PC-9 (cell line): ENCODE measurements around the gene DNAH11.

ENCODE experiments used
- EZH2 ChIP-seq: fragments of 200-600 bp; sonication (generic); IDR thresholded peaks from 2 replicates; pipeline ENCODE4 v1.8.0; 2017; ENCODE audit warnings: antibody characterized with exemption, low read depth
- TF ChIP-seq, protein P1 (sequence below): fragments of 200-600 bp; sonication (generic); conservative IDR thresholded peaks from 2 replicates; pipeline ENCODE4 v1.6.1; 2017; ENCODE audit warnings: mixed run types, antibody characterized with exemption, mild to moderate bottlenecking, moderate library complexity

DNA sequence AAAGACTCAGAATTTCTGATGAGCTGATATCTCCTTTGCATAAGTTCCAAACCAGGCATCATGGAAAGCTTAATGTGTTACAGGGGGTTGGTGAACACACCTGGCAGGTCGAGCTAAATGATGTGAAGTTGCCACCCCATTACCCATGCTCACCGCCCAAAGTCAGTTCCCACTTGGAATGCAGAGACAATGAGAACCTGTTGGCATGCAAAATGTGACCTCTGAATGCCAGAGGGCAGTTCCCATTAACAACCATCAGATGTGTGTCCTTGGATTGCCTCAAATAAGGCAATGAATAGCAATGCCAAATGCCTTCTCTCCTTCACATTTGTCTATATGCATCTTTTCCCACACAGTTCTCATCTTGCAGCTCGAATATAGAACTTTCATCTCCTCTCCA, 212.1 kb downstream of the DNAH11 start:
- TF ChIP-seq, protein P1, sequence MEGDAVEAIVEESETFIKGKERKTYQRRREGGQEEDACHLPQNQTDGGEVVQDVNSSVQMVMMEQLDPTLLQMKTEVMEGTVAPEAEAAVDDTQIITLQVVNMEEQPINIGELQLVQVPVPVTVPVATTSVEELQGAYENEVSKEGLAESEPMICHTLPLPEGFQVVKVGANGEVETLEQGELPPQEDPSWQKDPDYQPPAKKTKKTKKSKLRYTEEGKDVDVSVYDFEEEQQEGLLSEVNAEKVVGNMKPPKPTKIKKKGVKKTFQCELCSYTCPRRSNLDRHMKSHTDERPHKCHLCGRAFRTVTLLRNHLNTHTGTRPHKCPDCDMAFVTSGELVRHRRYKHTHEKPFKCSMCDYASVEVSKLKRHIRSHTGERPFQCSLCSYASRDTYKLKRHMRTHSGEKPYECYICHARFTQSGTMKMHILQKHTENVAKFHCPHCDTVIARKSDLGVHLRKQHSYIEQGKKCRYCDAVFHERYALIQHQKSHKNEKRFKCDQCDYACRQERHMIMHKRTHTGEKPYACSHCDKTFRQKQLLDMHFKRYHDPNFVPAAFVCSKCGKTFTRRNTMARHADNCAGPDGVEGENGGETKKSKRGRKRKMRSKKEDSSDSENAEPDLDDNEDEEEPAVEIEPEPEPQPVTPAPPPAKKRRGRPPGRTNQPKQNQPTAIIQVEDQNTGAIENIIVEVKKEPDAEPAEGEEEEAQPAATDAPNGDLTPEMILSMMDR, result no peak
- TF ChIP-seq EZH2, result no peak
